ENCODE measurements around the gene KISS1.

The KISS1 gene

DNA sequence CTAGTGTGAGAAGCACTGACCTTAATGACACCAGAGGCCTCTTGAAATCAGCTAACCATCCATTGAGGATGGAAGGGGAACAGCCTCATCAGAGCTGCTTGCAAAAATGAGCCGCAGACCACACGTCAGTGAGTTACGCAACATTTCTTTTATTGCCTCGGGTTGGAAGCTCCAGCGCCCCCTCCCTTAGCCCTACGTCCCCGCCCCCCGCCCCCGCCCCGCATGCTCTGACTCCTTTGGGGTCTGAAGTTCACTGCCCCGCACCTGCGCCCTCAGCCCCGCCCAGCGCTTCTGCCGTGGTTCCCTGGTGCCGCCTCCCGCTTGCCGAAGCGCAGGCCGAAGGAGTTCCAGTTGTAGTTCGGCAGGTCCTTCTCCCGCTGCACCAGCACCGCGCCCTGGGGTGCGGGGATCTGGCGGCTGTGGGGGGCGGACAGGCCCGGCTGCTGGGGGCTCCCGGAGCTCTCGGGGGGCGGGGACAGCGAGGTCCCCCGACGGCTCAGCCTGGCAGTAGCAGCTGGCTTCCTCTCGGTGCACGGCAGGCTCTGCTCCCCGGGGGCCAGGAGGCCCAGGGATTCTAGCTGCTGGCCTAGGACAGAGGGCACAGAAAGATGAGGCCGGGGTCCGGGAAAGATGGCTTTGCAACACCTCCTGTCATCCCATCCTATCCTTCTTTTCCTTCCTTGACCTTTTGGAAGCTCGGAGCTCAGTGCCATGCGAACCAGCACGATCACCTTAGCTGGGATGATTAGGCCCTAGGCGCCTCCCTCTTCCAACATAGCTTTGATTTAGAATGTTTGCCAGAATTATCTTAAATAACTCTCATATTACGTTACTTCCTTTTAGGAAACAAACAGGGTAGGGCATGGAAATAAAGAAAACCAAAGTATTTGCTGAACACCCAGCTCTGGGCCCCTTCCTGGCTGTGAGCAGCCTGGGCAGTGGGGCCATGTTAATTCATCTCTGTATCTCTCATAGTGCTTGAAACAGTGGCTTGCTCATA is 5.8 kb downstream of the KISS1 start:
- DNase-seq: peak; percentile 91

- DNase-seq: no peak
Measured at GRCh38 chr1:204188959-204189639, 7.2 kb downstream of the KISS1 start.

DNA sequence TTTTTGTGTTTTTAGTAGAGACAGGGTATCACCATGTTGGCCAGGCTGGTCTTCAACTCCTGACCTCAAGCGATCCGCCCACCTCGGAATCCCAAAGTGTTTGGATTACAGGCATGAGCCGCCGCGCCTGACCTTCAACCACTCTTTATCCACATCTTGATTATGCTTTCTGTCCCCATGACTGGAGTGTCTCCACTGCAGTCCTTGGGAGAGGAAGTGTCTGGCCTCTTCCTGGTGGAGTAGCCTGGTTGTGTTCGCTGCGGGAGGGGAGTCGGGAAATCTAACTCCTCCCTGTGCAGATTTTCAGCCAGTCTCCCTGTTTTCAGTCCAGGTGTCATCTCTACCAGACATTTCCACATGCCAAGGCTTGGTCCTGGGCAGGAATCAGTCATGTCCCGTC is 9.7 kb downstream of the KISS1 start:
- no peak for DNase-seq

- no peak for DNase-seq
Measured at GRCh38 chr1:204181116-204181515, 15.2 kb downstream of the KISS1 start.

- no peak for DNase-seq
Measured at GRCh38 chr1:204180133-204180532, 16.2 kb downstream of the KISS1 start.

- DNase-seq: peak; percentile 28
Measured at GRCh38 chr1:204178487-204179281, 17.6 kb downstream of the KISS1 start.

- peak; percentile 90 for DNase-seq
Measured at GRCh38 chr1:204177133-204177532, 19.2 kb downstream of the KISS1 start.

DNA sequence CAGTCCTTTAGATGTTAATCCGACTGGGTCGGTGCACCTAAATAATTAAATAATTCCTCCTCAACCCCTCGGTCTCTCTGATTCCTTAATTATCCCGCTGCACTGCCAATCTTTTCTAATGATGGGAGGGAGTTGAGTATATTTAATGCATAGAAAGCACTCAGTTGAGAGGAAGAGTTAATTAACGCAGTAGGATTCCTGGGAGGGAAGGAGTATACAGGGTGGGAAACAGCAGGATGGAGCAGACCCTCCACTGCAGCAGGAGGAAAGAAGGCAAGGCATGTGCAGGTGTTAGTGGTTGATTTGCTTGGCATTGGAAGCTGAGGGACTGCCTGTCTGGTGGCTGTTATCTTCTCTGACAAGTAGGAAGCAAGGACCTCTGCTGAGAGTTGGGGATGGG is 20.2 kb downstream of the KISS1 start:
- no peak for DNase-seq

- DNase-seq: no peak
Measured at GRCh38 chr1:204174958-204175357, 21.3 kb downstream of the KISS1 start.

GRCh38 chr1:204172404-204173029 is 23.8 kb downstream of the KISS1 start:
- DNase-seq: no peak

- DNase-seq: peak; percentile 63
Measured at GRCh38 chr1:204171751-204172178, 24.5 kb downstream of the KISS1 start.

DNA sequence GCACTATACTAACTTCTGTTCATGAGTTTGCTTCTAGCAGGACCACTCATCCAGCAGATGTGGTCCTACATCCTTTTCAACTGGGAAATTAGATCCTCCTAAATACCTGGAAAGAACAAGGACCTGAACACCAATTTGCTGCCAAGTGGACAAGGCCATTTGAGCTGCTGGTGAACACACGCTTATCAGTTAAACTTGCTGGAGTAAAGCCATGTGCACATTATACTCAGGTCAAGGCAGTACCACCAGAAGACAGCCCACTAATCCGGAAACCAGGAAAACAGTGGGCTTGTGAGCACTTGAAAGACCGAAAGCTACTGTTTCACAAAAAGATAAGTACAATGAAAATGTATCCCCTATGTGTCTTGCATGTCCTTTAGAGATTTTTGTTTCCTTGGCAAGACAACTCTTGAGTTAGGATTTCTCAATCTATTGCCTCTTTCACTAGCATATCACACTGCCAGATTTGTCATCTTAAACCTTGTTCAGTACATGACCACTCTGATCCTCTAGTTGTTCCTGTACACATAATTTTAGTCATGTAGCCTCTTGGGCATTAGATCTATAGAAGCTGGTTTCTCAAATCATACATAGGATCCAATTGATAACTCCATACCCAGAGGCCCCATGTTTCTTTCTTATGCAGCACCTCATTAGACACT is 25.7 kb downstream of the KISS1 start:
- DNase-seq: no peak

GRCh38 chr1:204169858-204170257 is 26.4 kb downstream of the KISS1 start:
- no peak for DNase-seq

DNA sequence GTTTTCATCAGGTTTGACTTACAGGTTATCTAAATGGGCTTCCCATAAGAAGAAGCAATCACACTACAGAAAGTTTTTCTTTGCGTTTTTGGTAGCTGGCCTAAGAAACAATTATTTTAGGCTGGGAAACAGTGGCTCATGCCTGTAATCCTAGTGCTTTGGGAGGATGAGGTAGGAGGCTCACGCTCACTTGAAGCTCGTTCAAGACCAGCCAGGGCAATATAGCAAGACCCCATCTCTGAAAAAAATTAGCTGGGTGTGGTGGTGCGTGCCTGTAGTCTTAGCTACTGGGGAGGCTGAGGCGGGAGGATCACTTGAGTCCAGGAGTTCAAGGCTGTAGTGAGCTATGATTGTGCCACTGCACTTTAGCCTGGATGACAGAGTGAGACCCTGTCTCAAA is 28.6 kb downstream of the KISS1 start:
- DNase-seq: no peak

DNA sequence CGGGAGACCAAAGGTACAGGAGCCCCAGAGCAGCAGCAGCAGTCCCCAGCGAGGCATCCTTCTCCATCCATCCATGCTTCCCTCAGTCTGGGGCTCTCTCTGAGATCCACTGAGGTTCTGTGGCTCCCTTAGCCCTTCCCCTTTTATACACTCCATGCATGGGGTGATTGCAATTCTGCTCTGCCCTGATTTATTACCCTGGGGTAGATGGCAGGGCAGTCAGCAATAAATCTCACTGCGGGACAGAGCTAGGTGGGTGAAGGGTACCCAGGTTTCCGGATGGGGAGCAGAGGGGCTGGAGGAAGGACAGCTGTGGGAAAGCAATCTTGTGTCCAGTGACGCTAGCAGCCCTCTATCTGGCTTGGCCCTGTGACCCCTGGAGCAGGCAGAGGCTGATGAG is 30.1 kb downstream of the KISS1 start, which contains the start of gene REN:
Gene REN, minus strand, starts transcription at position 119 of the 400 bp plus-strand sequence. Its CDS starts 44 bp downstream, at position 75.
- no peak for DNase-seq

- DNase-seq: peak; percentile 43
Measured at GRCh38 chr1:204162494-204163074, 33.7 kb downstream of the KISS1 start.

GRCh38 chr1:204161609-204162493 is 34.4 kb downstream of the KISS1 start:
- DNase-seq: no peak

DNA sequence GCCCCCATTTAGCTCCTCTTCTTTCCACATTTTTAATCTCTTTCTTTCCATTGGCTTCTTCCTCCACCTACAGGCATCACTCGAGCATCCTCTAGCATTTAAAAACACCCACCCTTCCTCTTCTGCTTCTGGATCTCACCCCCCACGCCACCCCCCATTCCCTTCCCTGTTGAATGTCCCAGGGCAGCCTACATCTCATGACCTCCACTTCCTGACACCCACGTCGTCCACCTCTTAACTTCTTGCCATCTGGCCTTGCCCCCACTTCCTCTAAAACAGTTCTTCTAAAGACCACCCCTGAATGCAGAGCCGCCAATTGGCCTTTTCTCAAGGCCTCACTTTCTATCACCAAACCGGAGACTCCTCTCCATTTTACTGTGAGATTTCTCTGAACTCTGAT is 38.3 kb downstream of the KISS1 start:
- no peak for DNase-seq

GRCh38 chr1:204155881-204156280 is 40.4 kb downstream of the KISS1 start:
- no peak for DNase-seq

GRCh38 chr1:204154568-204155255 is 41.6 kb downstream of the KISS1 start:
- DNase-seq: no peak
